GM12892 (cell line): Measurements from ENCODE around the gene FBXW12.

Source experiments
- POLR2A ChIP-seq: IDR thresholded peaks from 2 replicates; pipeline ENCODE4 v1.6.1; 2011; ENCODE audit warnings: low read depth, low read length, control low read depth
- POLR2AphosphoS5 ChIP-seq: IDR thresholded peaks from 2 replicates; pipeline ENCODE4 v1.6.1; 2011; ENCODE audit warnings: low read depth, low read length, control low read depth
- TAF1 ChIP-seq: IDR thresholded peaks from 2 replicates; pipeline ENCODE4 v1.6.1; 2011; ENCODE audit warnings: low read depth, mild to moderate bottlenecking, control low read depth, low read length, borderline replicate concordance

DNA sequence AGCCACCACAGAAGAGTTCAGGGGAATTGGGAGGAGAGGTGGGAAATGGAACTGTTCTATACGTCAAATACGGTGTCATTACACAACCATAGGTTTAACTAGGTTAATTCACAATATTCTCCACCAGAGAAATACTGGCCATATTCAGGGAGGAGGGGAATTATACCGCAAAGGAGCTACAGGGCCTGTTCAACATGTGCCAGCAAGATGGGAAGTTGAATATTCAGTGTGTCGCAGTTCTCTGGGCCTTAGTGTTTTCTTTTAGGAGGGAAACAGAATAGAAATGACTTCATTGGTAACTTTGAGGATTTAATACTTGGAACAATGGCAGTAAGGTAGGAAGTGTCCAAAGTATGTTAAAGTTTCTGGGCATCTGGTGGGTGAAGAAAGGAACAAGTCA is 18.0 kb upstream of the FBXW12 start:
- TF ChIP-seq POLR2AphosphoS5 (no peak), POLR2A (no peak), TAF1 (no peak)
